NT2/D1 (cell line): ENCODE results near the gene ODAD2.

Experiments
- DNase-seq: peaks from one replicate; pipeline ENCODE4 v3.0.0-alpha.2; 2011; ENCODE audit warnings: low read depth, low spot score
- H3K27me3 ChIP-seq: 2 replicates; pipeline ENCODE4 v1.6.0; 2011; ENCODE audit warnings: mild to moderate bottlenecking; ENCODE audit not compliant: insufficient read length, insufficient read depth
- H3K36me3 ChIP-seq: 2 replicates; pipeline ENCODE4 v1.6.1; 2011; ENCODE audit warnings: mild to moderate bottlenecking, low read length, mixed read lengths; ENCODE audit not compliant: insufficient read depth, insufficient read length
- H3K4me1 ChIP-seq: 2 replicates; pipeline ENCODE4 v1.5.1; 2011; ENCODE audit not compliant: insufficient read depth, insufficient read length
- H3K4me3 ChIP-seq: 2 replicates; pipeline ENCODE4 v1.5.1; 2011; ENCODE audit warnings: low read depth; ENCODE audit not compliant: insufficient read length
- H3K9ac ChIP-seq: 2 replicates; pipeline ENCODE4 v1.6.0; 2011; ENCODE audit warnings: low read depth; ENCODE audit not compliant: insufficient read length
- H3K9me3 ChIP-seq: 2 replicates; pipeline ENCODE4 v1.5.1; 2011; ENCODE audit warnings: mild to moderate bottlenecking, low read length; ENCODE audit not compliant: insufficient read depth
- SUZ12 ChIP-seq: IDR thresholded peaks from 2 replicates; pipeline ENCODE4 v1.6.1; 2011; ENCODE audit not compliant: insufficient read length, insufficient read depth; ENCODE audit errors: extremely low read depth
- YY1 ChIP-seq: IDR thresholded peaks from 2 replicates; pipeline ENCODE4 v1.6.1; 2011; ENCODE audit not compliant: insufficient read length, insufficient read depth
- ZNF274 ChIP-seq: IDR thresholded peaks from 2 replicates; pipeline ENCODE4 v1.6.1; 2011; ENCODE audit warnings: mild to moderate bottlenecking, low read depth, low read length

The ODAD2 gene

GRCh38 chr10:27794157-27794556 lies 204.7 kb downstream of the ODAD2 start:
- Histone ChIP-seq H3K4me1 (no peaks in the 10 kb centered on the region), H3K9ac (no peak overlapping the region), H3K36me3 (no peaks in the 10 kb centered on the region), H3K4me3 (no peak overlapping the region), H3K27me3 (no peaks in the 10 kb centered on the region), H3K9me3 (no peaks in the 10 kb centered on the region)
- TF ChIP-seq SUZ12 (no peak), YY1 (no peak), ZNF274 (no peak)
- no peak for DNase-seq

GRCh38 chr10:27792216-27792615 lies 206.7 kb downstream of the ODAD2 start:
- no peak for DNase-seq
- Histone ChIP-seq H3K4me1 (no peaks in the 10 kb centered on the region), H3K36me3 (no peaks in the 10 kb centered on the region), H3K9me3 (no peaks in the 10 kb centered on the region), H3K9ac (no peak overlapping the region), H3K4me3 (no peak overlapping the region), H3K27me3 (no peaks in the 10 kb centered on the region)
- TF ChIP-seq SUZ12 = no peak
- no peak for TF ChIP-seq ZNF274
- no peak for TF ChIP-seq YY1

- DNase-seq = no peak
- peaks cover 8% of the 10 kb centered on the region; the same call in 1 of the 2 replicates for H3K9me3 ChIP-seq
- H3K4me3 ChIP-seq = no peak overlapping the region
- H3K9ac ChIP-seq = no peak overlapping the region
- H3K27me3 ChIP-seq = no peaks in the 10 kb centered on the region
- no peaks in the 10 kb centered on the region for H3K4me1 ChIP-seq
- H3K36me3 ChIP-seq = no peaks in the 10 kb centered on the region
- no peak for TF ChIP-seq ZNF274
- TF ChIP-seq SUZ12 = no peak
- TF ChIP-seq YY1 = no peak
Observed at GRCh38 chr10:27784272-27784671, 214.6 kb downstream of the ODAD2 start.

GRCh38 chr10:27783660-27784059 lies 215.2 kb downstream of the ODAD2 start:
- Histone ChIP-seq H3K9ac (no peak overlapping the region), H3K4me3 (no peak overlapping the region), H3K9me3 (peaks cover 8% of the 10 kb centered on the region; the same call in 1 of the 2 replicates), H3K4me1 (no peaks in the 10 kb centered on the region), H3K27me3 (no peaks in the 10 kb centered on the region), H3K36me3 (no peaks in the 10 kb centered on the region)
- TF ChIP-seq SUZ12 = no peak
- TF ChIP-seq YY1 = no peak
- TF ChIP-seq ZNF274 = no peak
- peak; percentile 58 for DNase-seq

- no peak for TF ChIP-seq YY1
- no peak for TF ChIP-seq SUZ12
- TF ChIP-seq ZNF274 = no peak
- Histone ChIP-seq H3K4me3 (no peak overlapping the region), H3K27me3 (no peaks in the 10 kb centered on the region), H3K4me1 (no peaks in the 10 kb centered on the region), H3K9me3 (peaks cover 8% of the 10 kb centered on the region; the same call in 1 of the 2 replicates), H3K36me3 (no peaks in the 10 kb centered on the region), H3K9ac (no peak overlapping the region)
- no peak for DNase-seq
Observed at GRCh38 chr10:27779462-27780015, 219.3 kb downstream of the ODAD2 start.

GRCh38 chr10:27774831-27775230 lies 224.0 kb downstream of the ODAD2 start:
- no peaks in the 10 kb centered on the region for H3K36me3 ChIP-seq
- DNase-seq = peak; percentile 22
- H3K4me1 ChIP-seq = no peaks in the 10 kb centered on the region
- no peak overlapping the region for H3K9ac ChIP-seq
- H3K4me3 ChIP-seq = no peak overlapping the region
- no peaks in the 10 kb centered on the region for H3K27me3 ChIP-seq
- H3K9me3 ChIP-seq = no peaks in the 10 kb centered on the region
- TF ChIP-seq YY1 = no peak
- TF ChIP-seq ZNF274 = no peak
- TF ChIP-seq SUZ12 = no peak

GRCh38 chr10:27771231-27771630 lies 227.6 kb downstream of the ODAD2 start:
- DNase-seq = no peak
- H3K9ac ChIP-seq = no peak overlapping the region
- no peaks in the 10 kb centered on the region for H3K27me3 ChIP-seq
- no peaks in the 10 kb centered on the region for H3K4me1 ChIP-seq
- H3K4me3 ChIP-seq = no peak overlapping the region
- TF ChIP-seq YY1 (no peak), SUZ12 (no peak), ZNF274 (no peak)
- no peaks in the 10 kb centered on the region for H3K9me3 ChIP-seq
- H3K36me3 ChIP-seq = no peaks in the 10 kb centered on the region

- no peaks in the 10 kb centered on the region for H3K27me3 ChIP-seq
- no peak overlapping the region for H3K9ac ChIP-seq
- H3K9me3 ChIP-seq = no peaks in the 10 kb centered on the region
- TF ChIP-seq YY1 = no peak
- TF ChIP-seq SUZ12 = no peak
- TF ChIP-seq ZNF274 = no peak
- H3K4me1 ChIP-seq = no peaks in the 10 kb centered on the region
- no peak for DNase-seq
- H3K4me3 ChIP-seq = no peak overlapping the region
- no peaks in the 10 kb centered on the region for H3K36me3 ChIP-seq
Observed at GRCh38 chr10:27770181-27770580, 228.7 kb downstream of the ODAD2 start.
